ENCODE results near the gene SQSTM1.

DNA sequence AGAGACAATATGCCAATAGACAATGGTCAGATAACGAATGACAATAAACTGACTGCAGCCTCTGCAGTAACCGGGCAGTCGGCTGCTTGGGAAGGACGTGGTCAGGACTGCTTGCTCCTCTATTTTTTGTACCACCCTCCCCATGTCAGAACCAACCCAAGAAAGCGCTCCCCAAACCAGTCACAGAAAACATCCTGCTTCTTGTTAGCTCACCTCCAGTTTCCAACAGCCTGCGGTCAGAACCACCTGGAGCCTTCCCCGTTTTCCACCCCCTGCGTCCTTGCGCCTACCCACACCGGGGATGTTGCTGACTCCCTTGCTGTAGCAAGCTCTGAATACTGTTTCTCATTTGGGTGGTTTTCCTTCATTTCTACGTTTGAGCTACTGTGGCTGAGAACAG, 39.6 kb downstream of the SQSTM1 start:
- TF ChIP-seq, protein P1, sequence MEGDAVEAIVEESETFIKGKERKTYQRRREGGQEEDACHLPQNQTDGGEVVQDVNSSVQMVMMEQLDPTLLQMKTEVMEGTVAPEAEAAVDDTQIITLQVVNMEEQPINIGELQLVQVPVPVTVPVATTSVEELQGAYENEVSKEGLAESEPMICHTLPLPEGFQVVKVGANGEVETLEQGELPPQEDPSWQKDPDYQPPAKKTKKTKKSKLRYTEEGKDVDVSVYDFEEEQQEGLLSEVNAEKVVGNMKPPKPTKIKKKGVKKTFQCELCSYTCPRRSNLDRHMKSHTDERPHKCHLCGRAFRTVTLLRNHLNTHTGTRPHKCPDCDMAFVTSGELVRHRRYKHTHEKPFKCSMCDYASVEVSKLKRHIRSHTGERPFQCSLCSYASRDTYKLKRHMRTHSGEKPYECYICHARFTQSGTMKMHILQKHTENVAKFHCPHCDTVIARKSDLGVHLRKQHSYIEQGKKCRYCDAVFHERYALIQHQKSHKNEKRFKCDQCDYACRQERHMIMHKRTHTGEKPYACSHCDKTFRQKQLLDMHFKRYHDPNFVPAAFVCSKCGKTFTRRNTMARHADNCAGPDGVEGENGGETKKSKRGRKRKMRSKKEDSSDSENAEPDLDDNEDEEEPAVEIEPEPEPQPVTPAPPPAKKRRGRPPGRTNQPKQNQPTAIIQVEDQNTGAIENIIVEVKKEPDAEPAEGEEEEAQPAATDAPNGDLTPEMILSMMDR (IDR thresholded peaks at IDR 0.05; ENCODE audit: low read depth, low read length): no peak
- no peak for TF ChIP-seq POLR2A (IDR thresholded peaks at IDR 0.05; ENCODE audit: extremely low read depth, insufficient read length)
